ENCODE measurements around the gene PLEKHA7. TPM values are rescaled to one million over a fixed set of nuclear protein-coding genes. Genes with fewer than 3 reads are reported as not detected.

Gene PLEKHA7
- total RNA-seq, 1 experiment from 2014 or later = 57.6 TPM

DNA sequence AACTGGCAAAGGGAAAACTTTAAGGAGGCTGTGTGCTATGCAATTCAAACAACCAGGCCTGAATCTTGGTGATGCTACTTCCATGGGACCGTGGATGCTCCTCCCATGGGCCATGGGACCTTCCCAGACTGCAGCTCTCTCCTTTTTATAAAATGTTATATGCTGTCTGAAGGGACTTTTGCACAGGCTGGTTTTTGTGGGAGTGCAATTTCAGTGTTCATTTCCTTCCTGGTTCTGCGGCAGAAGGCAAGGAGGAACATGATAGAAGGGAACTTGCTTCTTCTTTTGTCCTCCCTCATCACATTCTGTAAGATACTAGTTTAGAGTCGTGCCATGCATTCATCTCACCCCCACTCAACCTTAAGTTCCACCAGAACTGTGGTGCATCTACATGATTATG, 206.9 kb downstream of the PLEKHA7 start:
- POLR2A ChIA-PET = no interaction called here
- DNase-seq = no peak
- TF ChIP-seq, protein P1, sequence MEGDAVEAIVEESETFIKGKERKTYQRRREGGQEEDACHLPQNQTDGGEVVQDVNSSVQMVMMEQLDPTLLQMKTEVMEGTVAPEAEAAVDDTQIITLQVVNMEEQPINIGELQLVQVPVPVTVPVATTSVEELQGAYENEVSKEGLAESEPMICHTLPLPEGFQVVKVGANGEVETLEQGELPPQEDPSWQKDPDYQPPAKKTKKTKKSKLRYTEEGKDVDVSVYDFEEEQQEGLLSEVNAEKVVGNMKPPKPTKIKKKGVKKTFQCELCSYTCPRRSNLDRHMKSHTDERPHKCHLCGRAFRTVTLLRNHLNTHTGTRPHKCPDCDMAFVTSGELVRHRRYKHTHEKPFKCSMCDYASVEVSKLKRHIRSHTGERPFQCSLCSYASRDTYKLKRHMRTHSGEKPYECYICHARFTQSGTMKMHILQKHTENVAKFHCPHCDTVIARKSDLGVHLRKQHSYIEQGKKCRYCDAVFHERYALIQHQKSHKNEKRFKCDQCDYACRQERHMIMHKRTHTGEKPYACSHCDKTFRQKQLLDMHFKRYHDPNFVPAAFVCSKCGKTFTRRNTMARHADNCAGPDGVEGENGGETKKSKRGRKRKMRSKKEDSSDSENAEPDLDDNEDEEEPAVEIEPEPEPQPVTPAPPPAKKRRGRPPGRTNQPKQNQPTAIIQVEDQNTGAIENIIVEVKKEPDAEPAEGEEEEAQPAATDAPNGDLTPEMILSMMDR (IDR thresholded peaks at IDR 0.05; ENCODE audit: insufficient read depth in 1 of 2, low read depth in 1 of 2, low read length in 1 of 2, severe bottlenecking in 1 of 2, unreplicated experiment in 1 of 2) = no peak
- BruUV-seq (replicated peaks) = no TSS peak
- Mint-ChIP-seq H3K9me3 (ENCODE audit: unreplicated experiment) (no peaks in the 10 kb centered on the region), H3K4me1 (ENCODE audit: low read depth, unreplicated experiment) (no peaks in the 10 kb centered on the region), H3K4me3 (ENCODE audit: unreplicated experiment) (no peak overlapping the region), H3K36me3 (ENCODE audit: insufficient read depth, unreplicated experiment) (peaks cover 25% of the 10 kb centered on the region), H3K27me3 (ENCODE audit: insufficient read depth, unreplicated experiment) (no peaks in the 10 kb centered on the region), H3K27ac (ENCODE audit: unreplicated experiment) (no peak overlapping the region)
- Histone ChIP-seq H3K4me3 (ENCODE audit: low read depth, low read length) (no peak overlapping the region), H3K36me3 (ENCODE audit: control insufficient read depth, insufficient read depth, low read length) (peaks cover 5% of the 10 kb centered on the region), H3K27me3 (replicated peaks; ENCODE audit: control insufficient read depth, insufficient read depth, low read length) (no peaks in the 10 kb centered on the region), H3K4me1 (peaks cover 1% of the 10 kb centered on the region; the same call in 1 of the 2 replicates), H3K9me3 (no peaks in the 10 kb centered on the region)
- intact Hi-C loops (cut with micrococcal nuclease; ENCODE audit: unreplicated experiment) = no loop called here
- CTCF ChIA-PET = no interaction called here

DNA sequence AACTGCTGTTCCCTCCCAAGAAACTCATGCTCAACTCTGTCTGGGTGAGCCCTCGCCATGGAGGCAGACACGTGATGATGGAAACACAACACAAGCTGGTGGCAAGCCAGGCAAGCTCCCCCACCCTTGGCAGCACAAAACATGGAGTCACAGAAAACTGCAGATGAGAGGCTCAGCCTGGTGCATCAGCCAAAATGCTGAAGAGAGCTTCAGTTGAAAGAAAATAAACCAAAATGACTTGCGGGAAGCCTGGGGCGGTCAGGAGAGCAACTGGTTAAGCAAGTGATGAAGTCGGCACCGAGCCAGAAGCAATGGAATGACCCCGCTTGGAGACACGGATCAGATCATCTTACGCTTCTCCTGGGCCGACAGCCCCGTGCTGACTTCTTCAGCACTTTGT, 207.4 kb downstream of the PLEKHA7 start:
- H3K4me1 Mint-ChIP-seq (ENCODE audit: low read depth, unreplicated experiment) = no peaks in the 10 kb centered on the region
- H3K4me3 ChIP-seq (ENCODE audit: low read depth, low read length) = no peak overlapping the region
- intact Hi-C loops (cut with micrococcal nuclease; ENCODE audit: unreplicated experiment) = no loop called here
- no peaks in the 10 kb centered on the region for H3K9me3 Mint-ChIP-seq (ENCODE audit: unreplicated experiment)
- no peak for DNase-seq
- POLR2A ChIA-PET = no interaction called here
- H3K36me3 ChIP-seq (ENCODE audit: control insufficient read depth, insufficient read depth, low read length) = peaks cover 5% of the 10 kb centered on the region
- no TSS peak for BruUV-seq (replicated peaks)
- H3K9me3 ChIP-seq = no peaks in the 10 kb centered on the region
- no peak overlapping the region for H3K4me3 Mint-ChIP-seq (ENCODE audit: unreplicated experiment)
- no peak overlapping the region for H3K27ac Mint-ChIP-seq (ENCODE audit: unreplicated experiment)
- H3K4me1 ChIP-seq = no peaks in the 10 kb centered on the region
- no peaks in the 10 kb centered on the region for H3K27me3 Mint-ChIP-seq (ENCODE audit: insufficient read depth, unreplicated experiment)
- CTCF ChIA-PET = no interaction called here
- H3K36me3 Mint-ChIP-seq (ENCODE audit: insufficient read depth, unreplicated experiment) = peaks cover 25% of the 10 kb centered on the region
- H3K27me3 ChIP-seq (replicated peaks; ENCODE audit: control insufficient read depth, insufficient read depth, low read length) = no peaks in the 10 kb centered on the region
- TF ChIP-seq, protein P1 (IDR thresholded peaks at IDR 0.05; ENCODE audit: insufficient read depth in 1 of 2, low read depth in 1 of 2, low read length in 1 of 2, severe bottlenecking in 1 of 2, unreplicated experiment in 1 of 2) = no peak

DNA sequence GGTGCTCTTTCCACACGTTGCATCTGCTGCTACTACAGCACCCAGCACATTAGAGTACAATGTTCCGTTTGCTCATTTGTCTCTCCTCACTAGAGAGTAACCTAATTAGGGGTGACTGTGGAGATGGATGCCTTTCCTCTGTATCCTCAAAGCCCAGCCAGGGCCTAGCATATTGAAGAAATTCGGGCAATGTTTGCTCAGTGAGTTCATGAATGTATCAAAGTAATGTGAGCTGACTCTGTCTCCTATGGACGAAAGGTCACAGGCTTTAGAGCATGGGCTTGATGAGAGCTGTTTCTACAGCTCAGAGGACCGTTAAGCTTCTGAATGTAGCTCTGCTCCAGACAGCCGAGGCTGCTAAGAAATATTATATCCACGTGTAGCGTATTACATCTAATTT, 208.3 kb downstream of the PLEKHA7 start:
- Histone ChIP-seq H3K9me3 (no peaks in the 10 kb centered on the region), H3K4me3 (ENCODE audit: low read depth, low read length) (no peak overlapping the region), H3K36me3 (ENCODE audit: control insufficient read depth, insufficient read depth, low read length) (peaks cover 5% of the 10 kb centered on the region), H3K4me1 (no peaks in the 10 kb centered on the region), H3K27me3 (replicated peaks; ENCODE audit: control insufficient read depth, insufficient read depth, low read length) (no peaks in the 10 kb centered on the region)
- Mint-ChIP-seq H3K4me3 (ENCODE audit: unreplicated experiment) (no peak overlapping the region), H3K9me3 (ENCODE audit: unreplicated experiment) (no peaks in the 10 kb centered on the region), H3K36me3 (ENCODE audit: insufficient read depth, unreplicated experiment) (peaks cover 25% of the 10 kb centered on the region), H3K27ac (ENCODE audit: unreplicated experiment) (no peak overlapping the region), H3K4me1 (ENCODE audit: low read depth, unreplicated experiment) (no peaks in the 10 kb centered on the region), H3K27me3 (ENCODE audit: insufficient read depth, unreplicated experiment) (no peaks in the 10 kb centered on the region)
- TF ChIP-seq, protein P1 (IDR thresholded peaks at IDR 0.05; ENCODE audit: insufficient read depth in 1 of 2, low read depth in 1 of 2, low read length in 1 of 2, severe bottlenecking in 1 of 2, unreplicated experiment in 1 of 2) = no peak
- no peak for DNase-seq
- intact Hi-C loops (cut with micrococcal nuclease; ENCODE audit: unreplicated experiment) = no loop called here
- CTCF ChIA-PET = no interaction called here
- POLR2A ChIA-PET = no interaction called here
- BruUV-seq (replicated peaks) = no TSS peak

Measured in Caco-2 (cell line).